Adrenal gland (tissue), 5 donors: ENCODE measurements around the gene OSM.

Source experiments
- POLR2A ChIP-seq, 2 donors: fragments of 450-650 bp; IDR thresholded peaks; one replicate each; pipeline ENCODE4 v1.6.1; 2017; ENCODE audit warnings: antibody characterized with exemption in 2 of 2, mild to moderate bottlenecking in 2 of 2, moderate library complexity in 1 of 2
- TF ChIP-seq, protein P1 (sequence below), 6 experiments: fragments of 450-650 bp in 4 of 6; fragments of 200-600 bp in 2 of 6; sonication (generic) in 1 of 6; IDR thresholded peaks; 1 replicate in 5 of 6; 2 replicates in 1 of 6; pipeline versions ENCODE4 v1.5.1 to v1.8.0; 2016 to 2021; ENCODE audit warnings: antibody characterized with exemption in 6 of 6, mild to moderate bottlenecking in 2 of 6, moderate library complexity in 1 of 6
- donor health status: DM: no; HTN: no; CAD: no.

DNA sequence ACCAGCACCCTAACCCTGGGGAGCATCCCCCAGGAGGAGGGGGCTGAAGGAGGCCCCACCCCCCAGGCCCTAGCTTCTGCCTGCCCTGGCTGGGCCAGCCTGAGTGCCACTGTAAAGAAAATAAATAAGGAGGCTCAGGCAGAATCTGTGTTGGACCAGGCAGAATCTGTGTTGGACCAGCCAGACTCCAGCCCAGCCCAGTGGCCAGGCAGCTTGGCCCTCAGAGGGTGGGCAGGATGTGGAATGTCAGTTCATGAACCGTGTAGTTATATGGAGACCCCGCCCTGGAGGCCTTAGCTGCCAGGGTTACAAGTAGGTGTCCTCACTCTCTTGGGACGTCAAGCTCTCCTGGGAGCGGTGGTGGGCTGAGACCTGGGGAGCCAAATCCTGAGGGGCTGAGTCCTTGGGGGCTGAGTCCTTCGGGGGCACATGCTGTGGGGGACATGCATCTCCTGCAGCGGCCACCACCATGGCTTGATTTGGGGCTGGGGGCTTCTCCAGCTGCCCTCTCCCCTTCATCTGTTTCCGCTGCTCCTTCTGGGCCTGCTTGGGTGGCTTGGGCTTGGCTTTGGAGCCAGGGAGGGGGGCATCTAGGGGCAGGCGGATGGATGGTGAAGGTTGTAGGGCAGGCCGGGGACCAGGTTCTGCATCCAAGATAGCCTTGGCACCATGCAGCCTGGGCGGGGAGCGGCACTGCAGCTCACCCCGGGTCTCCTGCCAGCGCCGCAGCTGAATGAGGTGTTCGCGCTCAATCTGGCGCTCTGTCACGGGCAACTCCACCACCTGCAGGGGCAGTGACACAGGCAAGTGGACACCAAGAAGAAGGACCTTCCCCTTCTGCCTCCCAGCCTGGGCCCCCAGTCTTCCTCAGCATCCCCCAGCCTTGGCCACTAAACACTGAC is 25.7 kb upstream of the OSM start:
- TF ChIP-seq, protein P1, sequence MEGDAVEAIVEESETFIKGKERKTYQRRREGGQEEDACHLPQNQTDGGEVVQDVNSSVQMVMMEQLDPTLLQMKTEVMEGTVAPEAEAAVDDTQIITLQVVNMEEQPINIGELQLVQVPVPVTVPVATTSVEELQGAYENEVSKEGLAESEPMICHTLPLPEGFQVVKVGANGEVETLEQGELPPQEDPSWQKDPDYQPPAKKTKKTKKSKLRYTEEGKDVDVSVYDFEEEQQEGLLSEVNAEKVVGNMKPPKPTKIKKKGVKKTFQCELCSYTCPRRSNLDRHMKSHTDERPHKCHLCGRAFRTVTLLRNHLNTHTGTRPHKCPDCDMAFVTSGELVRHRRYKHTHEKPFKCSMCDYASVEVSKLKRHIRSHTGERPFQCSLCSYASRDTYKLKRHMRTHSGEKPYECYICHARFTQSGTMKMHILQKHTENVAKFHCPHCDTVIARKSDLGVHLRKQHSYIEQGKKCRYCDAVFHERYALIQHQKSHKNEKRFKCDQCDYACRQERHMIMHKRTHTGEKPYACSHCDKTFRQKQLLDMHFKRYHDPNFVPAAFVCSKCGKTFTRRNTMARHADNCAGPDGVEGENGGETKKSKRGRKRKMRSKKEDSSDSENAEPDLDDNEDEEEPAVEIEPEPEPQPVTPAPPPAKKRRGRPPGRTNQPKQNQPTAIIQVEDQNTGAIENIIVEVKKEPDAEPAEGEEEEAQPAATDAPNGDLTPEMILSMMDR (IDR thresholded peaks at IDR 0.05) = no peak
- no peak for TF ChIP-seq POLR2A (IDR thresholded peaks at IDR 0.05)
